ENCODE data around the gene ARRB2.

DNA sequence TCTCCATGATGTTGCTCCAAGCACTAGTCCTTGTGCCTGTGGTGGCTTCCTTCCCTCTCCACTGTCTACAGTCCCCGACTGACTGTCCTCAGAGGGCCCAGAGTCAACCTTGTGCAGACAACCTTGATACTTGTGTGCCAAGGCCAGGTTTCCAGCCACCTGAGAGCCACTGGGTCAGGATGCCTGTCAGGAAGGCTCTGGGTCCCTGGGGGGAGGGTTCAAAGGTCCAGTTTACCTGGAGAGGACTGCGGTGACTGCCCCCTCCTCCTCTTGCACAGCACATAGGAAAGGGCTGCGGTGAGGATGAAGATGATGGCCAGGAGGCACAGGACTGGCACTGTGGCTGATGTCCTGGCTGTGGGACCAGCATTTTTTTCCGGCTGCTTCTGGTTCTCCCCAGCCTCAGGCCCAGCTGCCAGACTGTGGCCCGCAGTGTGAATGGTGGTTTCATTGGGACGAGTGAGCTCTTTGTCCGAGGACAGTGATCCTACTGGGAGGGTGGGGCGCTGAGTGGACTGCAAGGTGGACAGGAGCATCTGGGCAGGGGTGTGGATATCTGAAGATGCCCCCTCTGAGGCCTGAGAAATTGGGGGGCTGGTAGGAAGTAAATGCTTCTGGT is 24.5 kb downstream of the ARRB2 start:
- TF ChIP-seq EZH2 (IDR thresholded peaks at IDR 0.05; ENCODE audit: low read depth) = no peak
- TF ChIP-seq, protein P1, sequence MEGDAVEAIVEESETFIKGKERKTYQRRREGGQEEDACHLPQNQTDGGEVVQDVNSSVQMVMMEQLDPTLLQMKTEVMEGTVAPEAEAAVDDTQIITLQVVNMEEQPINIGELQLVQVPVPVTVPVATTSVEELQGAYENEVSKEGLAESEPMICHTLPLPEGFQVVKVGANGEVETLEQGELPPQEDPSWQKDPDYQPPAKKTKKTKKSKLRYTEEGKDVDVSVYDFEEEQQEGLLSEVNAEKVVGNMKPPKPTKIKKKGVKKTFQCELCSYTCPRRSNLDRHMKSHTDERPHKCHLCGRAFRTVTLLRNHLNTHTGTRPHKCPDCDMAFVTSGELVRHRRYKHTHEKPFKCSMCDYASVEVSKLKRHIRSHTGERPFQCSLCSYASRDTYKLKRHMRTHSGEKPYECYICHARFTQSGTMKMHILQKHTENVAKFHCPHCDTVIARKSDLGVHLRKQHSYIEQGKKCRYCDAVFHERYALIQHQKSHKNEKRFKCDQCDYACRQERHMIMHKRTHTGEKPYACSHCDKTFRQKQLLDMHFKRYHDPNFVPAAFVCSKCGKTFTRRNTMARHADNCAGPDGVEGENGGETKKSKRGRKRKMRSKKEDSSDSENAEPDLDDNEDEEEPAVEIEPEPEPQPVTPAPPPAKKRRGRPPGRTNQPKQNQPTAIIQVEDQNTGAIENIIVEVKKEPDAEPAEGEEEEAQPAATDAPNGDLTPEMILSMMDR (conservative IDR thresholded peaks at IDR 0.05) = no peak

Measured in PC-9 (cell line).